Stomach (tissue), 9 donors: ENCODE data around the gene GSTA4. TPM values are rescaled to one million over a fixed set of nuclear protein-coding genes. Genes with fewer than 3 reads are reported as not detected.
"Not testable (repeated sequence)": the region's sequence is repeated elsewhere in the genome, so short reads cannot be mapped to it uniquely, and the experiment has no call there.

ENCODE experiments used
- DNase-seq, 2 donors: peaks; one replicate each; pipeline versions ENCODE4 v3.0.0 to v3.0.0-alpha.2; 2013 to 2019
- H3K27ac ChIP-seq, 5 donors: fragments of 200-600 bp in 4 of 5; sonication (generic) in 4 of 5; one replicate each; pipeline ENCODE4 v1.5.1; 2013 to 2019; ENCODE audit warnings: mild to moderate bottlenecking in 1 of 5, moderate library complexity in 1 of 5
- H3K27me3 ChIP-seq, 3 donors: fragments of 200-600 bp; sonication (generic); one replicate each; pipeline ENCODE4 v1.5.1; 2017 to 2019; ENCODE audit warnings: mixed run types in 1 of 3
- H3K36me3 ChIP-seq, 4 donors: fragments of 200-600 bp; sonication (generic); 1 replicate in 3 of 4; 2 replicates in 1 of 4; pipeline ENCODE4 v1.5.1; 2016 to 2019
- H3K4me1 ChIP-seq, 4 donors: fragments of 200-600 bp; sonication (generic); one replicate each; pipeline ENCODE4 v1.5.1; 2016 to 2019
- H3K4me3 ChIP-seq, 4 donors: fragments of 200-600 bp; sonication (generic) in 3 of 4; one replicate each; pipeline ENCODE4 v1.5.1; 2016 to 2019; ENCODE audit warnings: mild to moderate bottlenecking in 1 of 4
- H3K9me3 ChIP-seq, 4 donors: fragments of 200-600 bp; sonication (generic); one replicate each; pipeline ENCODE4 v1.5.1; 2016 to 2019
- EP300 ChIP-seq: sonication (generic); formaldehyde crosslinking; IDR thresholded peaks from one replicate; pipeline ENCODE4 v1.6.1; 2017; ENCODE audit warnings: antibody characterized with exemption
- POLR2A ChIP-seq, 4 donors: fragments of 450-650 bp; IDR thresholded peaks; one replicate each; pipeline ENCODE4 v1.6.1; 2016; ENCODE audit warnings: antibody characterized with exemption in 4 of 4, control low read depth in 2 of 4, mild to moderate bottlenecking in 1 of 4, moderate library complexity in 1 of 4
- POLR2AphosphoS5 ChIP-seq, 3 donors: sonication (generic); formaldehyde crosslinking; IDR thresholded peaks; one replicate each; pipeline ENCODE4 v1.6.1; 2016; ENCODE audit warnings: antibody characterized with exemption in 3 of 3
- WGBS, 5 donors: extraction: QIAGEN DNeasy Blood & Tissue Kit in 3 of 5; methylation state at CpG; one replicate each; pipeline versions ENCODE4 v1.1.5 to v1.1.7; 2013 to 2018; 5-methylcytosine and 5-hydroxymethylcytosine counted together
- intact Hi-C: fragments of 100-400 bp; cut with DNase I; formaldehyde crosslinking; loops from one replicate; pipeline ENCODE4 v1.15.1; 2023; ENCODE audit warnings: low total_unique reads
- polyA plus RNA-seq, 3 donors: library from polyadenylated mRNA; stranded (reverse); fragments of 200-250 nt; gene quantifications; one replicate each; pipeline ENCODE4 v1.2.3, GENCODE V29; 2013
- total RNA-seq, 5 donors: library from RNA; depleted of rRNA; stranded (reverse); fragments of >200 nt; gene quantifications; one replicate each; pipeline versions ENCODE4 v1.1.0 to v1.2.3, GENCODE V29; 2014 to 2016
- TF ChIP-seq, protein P1 (sequence below), 7 experiments: fragments of 450-650 bp in 4 of 7; fragments of 200-600 bp in 3 of 7; sonication (generic) in 3 of 7; IDR thresholded peaks; one replicate each; pipeline ENCODE4 v1.5.1; 2016 to 2019; ENCODE audit warnings: antibody characterized with exemption in 7 of 7, control low read depth in 2 of 7, mild to moderate bottlenecking in 1 of 7
- donor health status: healthy with polysubstance abuse.
- donor health status: Bipolar disorder and iron deficiency.
- donor health status: healthy.

GSTA4 gene
- total and polyA plus RNA-seq, 8 donors, result 5.2 to 105 (median 48.7) TPM

GRCh38 chr6:53009056-53009455 lies 14.0 kb upstream of the GSTA4 start:
- Histone ChIP-seq H3K9me3 (no peaks in the 10 kb centered on the region), H3K4me3 (no peak overlapping the region), H3K36me3 (peaks cover 77 to 100% (median 97%) of the 10 kb centered on the region in 4 donors), H3K27ac (no peak overlapping the region), H3K27me3 (no peaks in the 10 kb centered on the region), H3K4me1 (no peaks in the 10 kb centered on the region)
- TF ChIP-seq POLR2A (IDR thresholded peaks at IDR 0.05), result no peak
- no peak for TF ChIP-seq EP300
- TF ChIP-seq POLR2AphosphoS5 (IDR thresholded peaks at IDR 0.05), result no peak
- TF ChIP-seq, protein P1, sequence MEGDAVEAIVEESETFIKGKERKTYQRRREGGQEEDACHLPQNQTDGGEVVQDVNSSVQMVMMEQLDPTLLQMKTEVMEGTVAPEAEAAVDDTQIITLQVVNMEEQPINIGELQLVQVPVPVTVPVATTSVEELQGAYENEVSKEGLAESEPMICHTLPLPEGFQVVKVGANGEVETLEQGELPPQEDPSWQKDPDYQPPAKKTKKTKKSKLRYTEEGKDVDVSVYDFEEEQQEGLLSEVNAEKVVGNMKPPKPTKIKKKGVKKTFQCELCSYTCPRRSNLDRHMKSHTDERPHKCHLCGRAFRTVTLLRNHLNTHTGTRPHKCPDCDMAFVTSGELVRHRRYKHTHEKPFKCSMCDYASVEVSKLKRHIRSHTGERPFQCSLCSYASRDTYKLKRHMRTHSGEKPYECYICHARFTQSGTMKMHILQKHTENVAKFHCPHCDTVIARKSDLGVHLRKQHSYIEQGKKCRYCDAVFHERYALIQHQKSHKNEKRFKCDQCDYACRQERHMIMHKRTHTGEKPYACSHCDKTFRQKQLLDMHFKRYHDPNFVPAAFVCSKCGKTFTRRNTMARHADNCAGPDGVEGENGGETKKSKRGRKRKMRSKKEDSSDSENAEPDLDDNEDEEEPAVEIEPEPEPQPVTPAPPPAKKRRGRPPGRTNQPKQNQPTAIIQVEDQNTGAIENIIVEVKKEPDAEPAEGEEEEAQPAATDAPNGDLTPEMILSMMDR (IDR thresholded peaks at IDR 0.05), result no peak
- intact Hi-C loops, result no loop called here
- WGBS, 5 donors, result 82 to 91% (median 86%) methylated on average over 2 of the region's 2 CpGs
- no peak for DNase-seq

DNA sequence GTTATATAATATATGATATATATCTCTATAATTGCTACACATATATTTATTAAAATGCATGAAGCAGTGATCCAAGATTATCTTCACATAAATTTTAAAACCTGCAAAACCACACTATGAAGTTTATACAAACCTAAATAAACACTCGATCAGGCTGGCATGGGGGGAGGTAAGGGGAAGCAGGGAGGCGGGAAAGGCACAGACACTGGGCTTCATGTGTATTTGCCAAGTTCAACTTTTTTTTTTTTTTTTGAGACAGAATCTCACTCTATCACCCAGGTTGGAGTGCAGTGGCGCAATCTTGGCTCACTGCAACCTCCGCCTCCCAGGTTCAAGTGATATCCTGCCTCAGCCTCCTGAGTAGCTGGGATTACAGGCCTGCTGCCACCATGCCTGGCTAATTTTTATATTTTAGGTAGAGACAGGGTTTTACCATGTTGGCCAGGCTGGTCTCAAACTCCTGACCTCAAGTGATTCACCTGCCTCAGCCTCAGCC lies 13.2 kb upstream of the GSTA4 start:
- intact Hi-C loops, H3K27me3 ChIP-seq, H3K4me3 ChIP-seq, H3K9me3 ChIP-seq, H3K4me1 ChIP-seq, DNase-seq, H3K27ac ChIP-seq: not testable (repeated sequence)
- 90 to 98% (median 92%) methylated on average over 4 of the region's 4 CpGs for WGBS, 5 donors
- peaks cover 80 to 100% (median 98%) of the 10 kb centered on the region in 4 donors for H3K36me3 ChIP-seq

DNA sequence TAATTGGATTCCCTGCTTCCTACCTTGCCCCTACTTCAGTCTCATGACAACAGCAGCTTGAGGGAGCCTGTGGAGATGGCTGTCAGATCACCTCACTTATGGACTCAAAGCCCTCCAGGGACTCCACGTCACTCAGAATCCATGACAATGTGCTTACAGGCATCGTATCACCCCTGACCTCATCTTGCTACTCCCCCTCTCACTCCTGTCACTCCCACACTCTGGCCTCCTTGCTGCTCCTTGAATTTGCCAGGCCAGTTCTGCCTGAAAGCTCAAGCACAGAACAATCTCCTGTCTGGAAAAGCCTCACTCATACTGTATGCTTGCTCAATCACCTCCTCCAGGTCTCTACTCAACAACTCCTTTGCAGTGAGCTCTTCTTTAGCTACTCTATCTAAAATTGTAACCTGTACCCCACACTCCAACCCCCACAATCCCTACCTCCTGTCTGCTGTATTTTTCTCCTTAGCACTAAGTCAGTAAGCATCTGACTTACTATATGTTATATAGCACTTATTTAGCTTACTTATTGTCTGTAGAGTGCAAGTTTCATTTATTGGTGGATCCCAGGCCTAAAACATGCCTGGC lies 10.7 kb upstream of the GSTA4 start:
- H3K27ac ChIP-seq, result no peak overlapping the region
- peaks cover 62 to 97% (median 90%) of the 10 kb centered on the region in 4 donors for H3K36me3 ChIP-seq
- no peaks in the 10 kb centered on the region for H3K4me1 ChIP-seq
- no peaks in the 10 kb centered on the region for H3K27me3 ChIP-seq
- WGBS, 5 donors, result 80 to 91% (median 87%) methylated on average over 2 of the region's 2 CpGs
- no peak for DNase-seq
- TF ChIP-seq POLR2A (IDR thresholded peaks at IDR 0.05) (no peak), EP300 (no peak)
- TF ChIP-seq, protein P1 (IDR thresholded peaks at IDR 0.05), result no peak
- no peak overlapping the region for H3K4me3 ChIP-seq
- intact Hi-C loops, result no loop called here
- no peaks in the 10 kb centered on the region for H3K9me3 ChIP-seq

GRCh38 chr6:52999456-52999855 lies 4.4 kb upstream of the GSTA4 start:
- TF ChIP-seq POLR2A (IDR thresholded peaks at IDR 0.05) (no peak), EP300 (no peak), POLR2AphosphoS5 (IDR thresholded peaks at IDR 0.05) (no peak)
- TF ChIP-seq, protein P1 (IDR thresholded peaks at IDR 0.05), result no peak
- peaks cover 6 to 13% (median 8%) of the 10 kb centered on the region in 4 donors for H3K4me1 ChIP-seq
- no peaks in the 10 kb centered on the region for H3K9me3 ChIP-seq
- no peaks in the 10 kb centered on the region for H3K27me3 ChIP-seq
- no peak overlapping the region for H3K27ac ChIP-seq
- no peak for DNase-seq
- no peak overlapping the region for H3K4me3 ChIP-seq
- 75 to 80% (median 78%) methylated on average over 6 of the region's 6 CpGs for WGBS, 5 donors
- H3K36me3 ChIP-seq, result peaks cover 13 to 34% (median 28%) of the 10 kb centered on the region in 4 donors
- intact Hi-C loops, result no loop called here

GRCh38 chr6:52998603-52999002 lies 3.5 kb upstream of the GSTA4 start:
- intact Hi-C loops, result no loop called here
- no peaks in the 10 kb centered on the region for H3K9me3 ChIP-seq
- no peaks in the 10 kb centered on the region for H3K27me3 ChIP-seq
- no peak overlapping the region for H3K4me3 ChIP-seq
- no peak for TF ChIP-seq POLR2A (IDR thresholded peaks at IDR 0.05)
- no peak for TF ChIP-seq EP300
- TF ChIP-seq, protein P1 (IDR thresholded peaks at IDR 0.05), result no peak
- no peak for TF ChIP-seq POLR2AphosphoS5 (IDR thresholded peaks at IDR 0.05)
- peaks cover 6 to 22% (median 13%) of the 10 kb centered on the region in 4 donors for H3K4me1 ChIP-seq
- peaks cover 6 to 25% (median 20%) of the 10 kb centered on the region in 4 donors for H3K36me3 ChIP-seq
- no peak for DNase-seq
- no peak overlapping the region for H3K27ac ChIP-seq
- 93 to 98% (median 96%) methylated on average over 4 of the region's 4 CpGs for WGBS, 5 donors
